ENCODE data around the gene GJC2.

GRCh38 chr1:228180959-228181644 lies 31.4 kb downstream of the GJC2 start:
- TF ChIP-seq, protein P1, sequence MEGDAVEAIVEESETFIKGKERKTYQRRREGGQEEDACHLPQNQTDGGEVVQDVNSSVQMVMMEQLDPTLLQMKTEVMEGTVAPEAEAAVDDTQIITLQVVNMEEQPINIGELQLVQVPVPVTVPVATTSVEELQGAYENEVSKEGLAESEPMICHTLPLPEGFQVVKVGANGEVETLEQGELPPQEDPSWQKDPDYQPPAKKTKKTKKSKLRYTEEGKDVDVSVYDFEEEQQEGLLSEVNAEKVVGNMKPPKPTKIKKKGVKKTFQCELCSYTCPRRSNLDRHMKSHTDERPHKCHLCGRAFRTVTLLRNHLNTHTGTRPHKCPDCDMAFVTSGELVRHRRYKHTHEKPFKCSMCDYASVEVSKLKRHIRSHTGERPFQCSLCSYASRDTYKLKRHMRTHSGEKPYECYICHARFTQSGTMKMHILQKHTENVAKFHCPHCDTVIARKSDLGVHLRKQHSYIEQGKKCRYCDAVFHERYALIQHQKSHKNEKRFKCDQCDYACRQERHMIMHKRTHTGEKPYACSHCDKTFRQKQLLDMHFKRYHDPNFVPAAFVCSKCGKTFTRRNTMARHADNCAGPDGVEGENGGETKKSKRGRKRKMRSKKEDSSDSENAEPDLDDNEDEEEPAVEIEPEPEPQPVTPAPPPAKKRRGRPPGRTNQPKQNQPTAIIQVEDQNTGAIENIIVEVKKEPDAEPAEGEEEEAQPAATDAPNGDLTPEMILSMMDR (IDR thresholded peaks at IDR 0.05; ENCODE audit: insufficient read depth, low read depth, low read length) = no peak
- TF ChIP-seq EZH2 (IDR thresholded peaks at IDR 0.05; ENCODE audit: insufficient read depth, low read length) = no peak
